H1 (cell line): ENCODE data around the gene RABEP2. TPM values are rescaled to one million over a fixed set of nuclear protein-coding genes. Genes with fewer than 3 reads are reported as not detected.
A peak's percentile ranks its signal among the peaks of the same experiment; 100 is the strongest.

Source experiments
- CTCF ChIA-PET: fragments of 300-600 bp; sonication (Branson Sonifier 250); formaldehyde crosslinking; loops from one replicate; lab custom pipeline; 2021; ENCODE audit not compliant: partially characterized antibody; lab: Charles Lee
- POLR2A ChIA-PET: fragments of 300-600 bp; sonication (Branson Sonifier 250); formaldehyde crosslinking; loops from one replicate; lab custom pipeline; 2021; ENCODE audit warnings: inconsistent platforms; ENCODE audit not compliant: partially characterized antibody; lab: Charles Lee
- DNase-seq, 2 experiments: peaks; one replicate each; pipeline versions ENCODE4 v3.0.0 to v3.0.0-alpha.2; 2010 to 2022; ENCODE audit warnings: low spot score in 2 of 2, low read depth in 1 of 2, mixed read lengths in 1 of 2
- FAIRE-seq: peaks from 2 replicates; lab custom pipeline; 2011; peaks lifted over from hg19 to GRCh38; lab: Jason Lieb, UNC
- H2AFZ ChIP-seq: 2 replicates; pipeline ENCODE4 v1.8.1; 2012; ENCODE audit warnings: low read length, inconsistent platforms
- H2AK5ac ChIP-seq: 2 replicates; pipeline ENCODE4 v1.6.1; 2013; ENCODE audit warnings: low read depth, low read length
- H2BK120ac ChIP-seq: replicated peaks from 2 replicates; pipeline ENCODE3; 2013; ENCODE audit warnings: low read depth, low read length, inconsistent platforms
- H2BK12ac ChIP-seq: 2 replicates; pipeline ENCODE4 v1.6.1; 2013; ENCODE audit warnings: low read depth, low read length
- H2BK15ac ChIP-seq: 2 replicates; pipeline ENCODE4 v1.6.1; 2013; ENCODE audit warnings: low read length
- H2BK20ac ChIP-seq: 2 replicates; pipeline ENCODE4 v1.6.1; 2013; ENCODE audit warnings: low read length
- H2BK5ac ChIP-seq: 2 replicates; pipeline ENCODE4 v1.6.1; 2013; ENCODE audit warnings: low read depth, low read length
- H3K14ac ChIP-seq: 2 replicates; pipeline ENCODE4 v1.6.1; 2013; ENCODE audit warnings: inconsistent platforms; ENCODE audit not compliant: insufficient read length
- H3K18ac ChIP-seq: 2 replicates; pipeline ENCODE4 v1.6.1; 2013; ENCODE audit warnings: low read length; ENCODE audit errors: extremely low read depth
- H3K23ac ChIP-seq: 2 replicates; pipeline ENCODE4 v1.6.1; 2013; ENCODE audit warnings: inconsistent platforms; ENCODE audit not compliant: insufficient read length
- H3K23me2 ChIP-seq: 2 replicates; pipeline ENCODE4 v1.6.1; 2013; ENCODE audit warnings: low read depth, low read length
- H3K27ac ChIP-seq: 2 replicates; pipeline ENCODE4 v1.6.1; 2011; ENCODE audit warnings: low read depth, low read length, inconsistent platforms
- H3K27me3 ChIP-seq, 4 experiments: replicated peaks in 1 of 4; 1 replicate in 1 of 4; 2 replicates in 3 of 4; pipeline versions ENCODE4 v1.6.1 to v1.8.1; 2011 to 2013; ENCODE audit warnings: low read length in 3 of 4, mild to moderate bottlenecking in 3 of 4, inconsistent platforms in 2 of 4, mixed read lengths in 2 of 4, moderate library complexity in 1 of 4; ENCODE audit not compliant: control insufficient read depth in 3 of 4, insufficient read depth in 3 of 4; ENCODE audit errors: extremely low read depth in 1 of 4
- H3K36me3 ChIP-seq, 4 experiments: 2 replicates each; pipeline versions ENCODE4 v1.6.1 to v1.8.1; 2011 to 2013; ENCODE audit warnings: mild to moderate bottlenecking in 4 of 4, low read length in 3 of 4, moderate library complexity in 2 of 4, control low read depth in 1 of 4, inconsistent platforms in 1 of 4; ENCODE audit not compliant: insufficient read depth in 4 of 4, control insufficient read depth in 2 of 4
- H3K4ac ChIP-seq: replicated peaks from 2 replicates; pipeline ENCODE3; 2013; ENCODE audit warnings: low read length, low read depth, mixed read lengths, inconsistent platforms; ENCODE audit not compliant: insufficient read length
- H3K4me1 ChIP-seq, 4 experiments: replicated peaks in 1 of 4; 1 replicate in 1 of 4; 2 replicates in 3 of 4; pipeline versions ENCODE4 v1.6.1 to v1.8.1; 2011 to 2013; ENCODE audit warnings: low read length in 3 of 4, inconsistent platforms in 2 of 4, mixed read lengths in 1 of 4; ENCODE audit not compliant: insufficient read depth in 4 of 4, control insufficient read depth in 3 of 4
- H3K4me2 ChIP-seq, 2 experiments: 2 replicates each; pipeline versions ENCODE4 v1.6.1 to v1.8.1; 2011 to 2013; ENCODE audit warnings: low read depth in 2 of 2, low read length in 2 of 2, control low read depth in 1 of 2, inconsistent platforms in 1 of 2, mild to moderate bottlenecking in 1 of 2; ENCODE audit not compliant: insufficient read depth in 1 of 2
- H3K4me3 ChIP-seq, 4 experiments: fragments of 200-600, 300-600 bp in 1 of 4; sonication (generic), shearing (Covaris generic), sonication (Bioruptor Twin) in 1 of 4; 2 replicates each; pipeline versions ENCODE4 v1.5.1 to v1.8.1; 2011 to 2016; ENCODE audit warnings: low read length in 4 of 4, low read depth in 3 of 4, control low read depth in 2 of 4, inconsistent platforms in 2 of 4, mild to moderate bottlenecking in 2 of 4, mixed read lengths in 1 of 4, moderate library complexity in 1 of 4; ENCODE audit not compliant: insufficient read depth in 2 of 4; ENCODE audit errors: extremely low read depth in 1 of 4
- H3K56ac ChIP-seq: replicated peaks from 2 replicates; pipeline ENCODE3; 2013; ENCODE audit warnings: low read depth, mild to moderate bottlenecking, mixed read lengths, low read length, inconsistent platforms; ENCODE audit not compliant: insufficient read length
- H3K79me1 ChIP-seq: 2 replicates; pipeline ENCODE4 v1.6.1; 2013; ENCODE audit warnings: low read depth, low read length, control low read depth
- H3K79me2 ChIP-seq, 2 experiments: 2 replicates each; pipeline versions ENCODE4 v1.6.1 to v1.8.1; 2012 to 2013; ENCODE audit warnings: low read length in 2 of 2, mild to moderate bottlenecking in 2 of 2, inconsistent platforms in 1 of 2; ENCODE audit not compliant: insufficient read depth in 2 of 2, control insufficient read depth in 1 of 2
- H3K9ac ChIP-seq, 4 experiments: replicated peaks in 1 of 4; 1 replicate in 1 of 4; 2 replicates in 3 of 4; pipeline versions ENCODE4 v1.6.1 to v1.8.1; 2011 to 2013; ENCODE audit warnings: low read depth in 3 of 4, low read length in 3 of 4, control low read depth in 2 of 4, mild to moderate bottlenecking in 2 of 4, moderate library complexity in 2 of 4, inconsistent platforms in 1 of 4; ENCODE audit errors: extremely low read depth in 1 of 4
- H3K9me3 ChIP-seq, 2 experiments: 2 replicates each; pipeline versions ENCODE4 v1.6.1 to v1.8.1; 2012 to 2013; ENCODE audit warnings: mild to moderate bottlenecking in 2 of 2, moderate library complexity in 2 of 2, control low read depth in 1 of 2, inconsistent platforms in 1 of 2, low read depth in 1 of 2, low read length in 1 of 2, mixed read lengths in 1 of 2; ENCODE audit not compliant: insufficient read depth in 2 of 2
- H4K20me1 ChIP-seq, 2 experiments: replicated peaks in 1 of 2; 2 replicates each; pipeline versions ENCODE3 to v1.8.1; 2011 to 2013; ENCODE audit warnings: inconsistent platforms in 2 of 2, low read length in 2 of 2, mild to moderate bottlenecking in 1 of 2; ENCODE audit not compliant: insufficient read depth in 2 of 2, control insufficient read depth in 1 of 2
- H4K5ac ChIP-seq: 2 replicates; pipeline ENCODE4 v1.6.1; 2013; ENCODE audit warnings: low read length, low read depth, mixed read lengths, inconsistent platforms; ENCODE audit not compliant: insufficient read length
- H4K8ac ChIP-seq: 2 replicates; pipeline ENCODE4 v1.8.0; 2013; ENCODE audit warnings: mild to moderate bottlenecking, moderate library complexity, low read length, inconsistent platforms; ENCODE audit not compliant: insufficient read depth; ENCODE audit errors: extremely low read depth
- H4K91ac ChIP-seq: replicated peaks from 2 replicates; pipeline ENCODE3; 2013; ENCODE audit warnings: low read length, mixed read lengths, inconsistent platforms; ENCODE audit not compliant: insufficient read length
- ASH2L ChIP-seq: fragments of 200-600, 300-600 bp; sonication (generic); IDR thresholded peaks from one replicate; pipeline ENCODE4 v1.7.1; 2017; ENCODE audit warnings: low read length
- CHD1 ChIP-seq: IDR thresholded peaks from 2 replicates; pipeline ENCODE4 v1.6.1; 2012; ENCODE audit warnings: low read depth, low read length, improper control_type of control experiment
- NRF1 ChIP-seq: IDR thresholded peaks from 2 replicates; pipeline ENCODE4 v1.6.1; 2011; ENCODE audit warnings: mild to moderate bottlenecking, low read depth, low read length, improper control_type of control experiment
- RFX5 ChIP-seq: IDR thresholded peaks from 2 replicates; pipeline ENCODE4 v1.6.1; 2011; ENCODE audit warnings: low read depth, low read length, improper control_type of control experiment, borderline replicate concordance
- SIRT6 ChIP-seq: IDR thresholded peaks from one replicate; pipeline ENCODE4 v1.7.1; 2012; ENCODE audit warnings: low read length, inconsistent platforms
- SRF ChIP-seq: IDR thresholded peaks from 2 replicates; pipeline ENCODE4 v1.6.1; 2011; ENCODE audit warnings: mild to moderate bottlenecking, low read depth, low read length, moderate library complexity
- ZNF274 ChIP-seq: IDR thresholded peaks from 2 replicates; pipeline ENCODE4 v1.7.0; 2012; ENCODE audit warnings: low read length, borderline replicate concordance; ENCODE audit errors: extremely low read depth
- WGBS, 2 experiments: shearing (Covaris generic) in 1 of 2; methylation state at CpG; one replicate each; pipeline versions ENCODE4 v1.1.6 to v1.1.7; 2013 to 2015; ENCODE audit warnings: low lambda C conversion rate in 2 of 2, mixed read lengths in 2 of 2, inconsistent platforms in 1 of 2, low coverage in 1 of 2, missing lambda C conversion rate in 1 of 2; ENCODE audit not compliant: insufficient replicate concordance in 2 of 2, insufficient coverage in 1 of 2, insufficient read length in 1 of 2; ENCODE audit errors: extremely low coverage in 1 of 2, missing lambda C conversion rate in 1 of 2; 5-methylcytosine and 5-hydroxymethylcytosine counted together
- polyA plus RNA-seq, 7 experiments: library from polyadenylated mRNA; depleted of rRNA in 3 of 7; stranded (reverse) in 5 of 7; unstranded in 2 of 7; fragments of >200 nt in 5 of 7; fragments of 200-250 nt in 2 of 7; gene quantifications; 1 replicate in 5 of 7; 2 replicates in 1 of 7; 4 replicates in 1 of 7; pipeline versions ENCODE4 v1.2.1 to v1.2.3, GENCODE V29; 2011 to 2013; ENCODE audit warnings: missing spikeins in 2 of 7, mixed read lengths in 2 of 7
- total RNA-seq: library from RNA; stranded (reverse); fragmentation: NEBNext Ultra II Directional; extraction: Animal tissue kit (Norgen Biotek cat#: 25700); gene quantifications from 2 replicates; pipeline ENCODE4 v1.2.1, GENCODE V29; 2021
- TF ChIP-seq, protein P1 (sequence below): IDR thresholded peaks from 2 replicates; pipeline ENCODE4 v1.6.1; 2012; ENCODE audit warnings: inconsistent platforms

The RABEP2 gene
- total and polyA plus RNA-seq, 2 of the 8 experiments (the other 6 are each of a cell fraction or from before 2014, with no cell fraction given): 10.4 to 14.9 TPM

DNA sequence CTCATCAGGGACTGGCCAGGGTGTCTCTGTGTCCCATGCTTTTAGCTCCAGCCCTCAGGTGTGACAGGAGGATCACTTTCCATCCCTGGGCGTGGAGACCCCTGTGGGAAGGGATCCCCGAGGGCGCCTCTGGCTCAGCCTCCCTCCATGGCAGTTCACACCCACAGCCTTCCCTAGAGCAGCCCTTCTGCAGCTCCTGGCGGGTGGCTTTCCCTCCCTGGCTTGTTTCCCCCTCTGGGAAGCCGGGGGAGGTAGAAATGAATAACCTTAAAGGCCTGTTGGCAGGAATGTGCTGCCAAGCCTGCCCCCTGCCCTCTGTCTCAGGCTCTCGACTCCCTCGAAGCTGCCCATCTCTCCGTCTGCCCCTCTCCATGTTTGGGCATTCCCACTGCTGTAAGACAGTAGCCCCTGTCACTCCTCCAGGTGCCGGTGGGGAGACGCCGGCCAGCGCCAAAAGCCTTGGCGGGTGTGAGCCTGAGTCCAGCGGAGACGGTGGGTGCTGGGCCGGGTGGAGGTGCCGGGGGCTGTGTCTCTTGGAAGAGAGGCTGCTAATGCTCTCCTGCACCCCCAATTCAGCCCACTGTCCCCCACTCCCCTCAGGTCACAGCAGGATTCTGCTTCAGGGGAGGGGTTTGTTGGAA is 48.9 kb downstream of the RABEP2 start:
- no peak for DNase-seq
- TF ChIP-seq ASH2L (no peak), NRF1 (no peak), SRF (no peak), SIRT6 (no peak), ZNF274 (no peak), CHD1 (no peak), RFX5 (no peak)
- TF ChIP-seq, protein P1, sequence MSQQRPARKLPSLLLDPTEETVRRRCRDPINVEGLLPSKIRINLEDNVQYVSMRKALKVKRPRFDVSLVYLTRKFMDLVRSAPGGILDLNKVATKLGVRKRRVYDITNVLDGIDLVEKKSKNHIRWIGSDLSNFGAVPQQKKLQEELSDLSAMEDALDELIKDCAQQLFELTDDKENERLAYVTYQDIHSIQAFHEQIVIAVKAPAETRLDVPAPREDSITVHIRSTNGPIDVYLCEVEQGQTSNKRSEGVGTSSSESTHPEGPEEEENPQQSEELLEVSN: no peak

More for the DNA sequence above, 48.9 kb downstream of the RABEP2 start:
- no peak overlapping the region for H2BK20ac ChIP-seq
- no peak overlapping the region for H4K5ac ChIP-seq
- H2BK12ac ChIP-seq: no peak overlapping the region
- H3K4ac ChIP-seq: no peak overlapping the region
- H3K4me1 ChIP-seq: peaks cover 0 to 27% (median 17%) of the 10 kb centered on the region in 4 experiments; a peak in 6 of 7 replicates
- H3K27me3 ChIP-seq: peaks cover 0 to 5% (median 4%) of the 10 kb centered on the region in 4 experiments; a peak in 2 of 7 replicates
- H2BK5ac ChIP-seq: peak overlapping the region; percentile 66; the same call in 1 of the 2 replicates
- peaks cover 0 to 3% (median under 1%) of the 10 kb centered on the region in 4 experiments; a peak in 5 of 8 replicates for H3K36me3 ChIP-seq
- no peak overlapping the region; the same call in 1 of the 2 replicates for H3K27ac ChIP-seq
- no peak overlapping the region for H3K4me2 ChIP-seq
- H3K9ac ChIP-seq: no peak overlapping the region
- no peaks in the 10 kb centered on the region; the same call in none of the 2 replicates for H3K79me1 ChIP-seq
- H2BK120ac ChIP-seq: no peak overlapping the region
- no peak overlapping the region for H4K8ac ChIP-seq
- no peak overlapping the region for H3K4me3 ChIP-seq
- no peak overlapping the region for H2BK15ac ChIP-seq
- H3K9me3 ChIP-seq: no peaks in the 10 kb centered on the region
- FAIRE-seq: no peak
- no peak overlapping the region for H2AFZ ChIP-seq
- no peak overlapping the region for H3K18ac ChIP-seq
- no peak overlapping the region for H3K14ac ChIP-seq
- ChIA-PET POLR2A (interaction anchor here (0.9 to 13.3 kb wide), 11 partner anchors 13 to 75 kb away, joined by 3 to 164 read pairs (median 3); partner anchors contain the start of genes SH2B1 and TUFM), CTCF (interaction anchor here (1.2 to 5.1 kb wide), 6 partner anchors 11 to 73 kb away, joined by 3 to 42 read pairs (median 14); partner anchors contain the start of genes NFATC2IP and SH2B1)
- WGBS, 2 experiments: 82% methylated on average over 8 of the region's 17 CpGs; no CpG with 5 or more reads in 1 of the 2 experiments
- no peaks in the 10 kb centered on the region for H3K79me2 ChIP-seq
- H4K91ac ChIP-seq: no peak overlapping the region
- peaks cover 13% of the 10 kb centered on the region for H3K23me2 ChIP-seq
- no peak overlapping the region for H2AK5ac ChIP-seq
- no peak overlapping the region for H3K56ac ChIP-seq
- no peak overlapping the region for H3K23ac ChIP-seq
- H4K20me1 ChIP-seq: peaks cover 2 to 17% of the 10 kb centered on the region in 2 experiments
